Measurements from ENCODE around the gene RAMACL. TPM values are rescaled to one million over a fixed set of nuclear protein-coding genes. Genes with fewer than 3 reads are reported as not detected.

RAMACL gene
- total RNA-seq, 1 donor from 2014 or later = 1.2 TPM

DNA sequence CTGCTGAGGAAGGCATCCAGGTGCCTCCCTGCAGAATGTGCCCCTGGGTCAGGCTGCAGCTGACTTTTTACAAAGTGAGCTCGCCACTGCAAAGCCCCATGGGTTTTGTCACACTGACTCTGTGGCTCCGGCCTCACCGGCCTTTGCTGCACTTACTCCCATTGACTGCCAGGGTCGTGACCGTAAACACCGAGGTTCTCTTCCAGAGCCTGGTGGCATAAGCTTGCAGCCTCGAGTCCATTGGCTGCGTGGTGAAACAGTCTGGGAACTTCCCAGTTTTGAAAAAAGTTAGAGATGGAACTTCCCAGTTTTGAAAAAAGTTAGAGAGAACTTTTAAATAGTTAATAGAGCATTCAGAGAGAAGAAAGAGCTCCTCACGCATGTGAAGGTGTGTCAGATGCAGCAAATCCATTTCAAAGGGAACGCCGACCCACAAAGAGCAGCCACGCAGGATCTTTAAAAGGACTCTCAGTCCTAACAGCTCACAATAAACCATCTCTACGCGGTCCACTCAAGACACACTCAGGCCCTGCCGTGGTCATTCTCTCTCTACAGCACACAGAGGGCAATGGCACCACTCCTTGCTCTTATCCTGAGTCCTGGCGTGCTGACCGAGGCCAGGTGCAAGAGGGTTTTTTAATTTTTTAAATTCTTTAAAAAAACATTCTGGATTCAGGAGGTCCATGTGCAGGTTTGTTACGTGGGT lies 12.8 kb downstream of the RAMACL start:
- DNase-seq = no peak

DNA sequence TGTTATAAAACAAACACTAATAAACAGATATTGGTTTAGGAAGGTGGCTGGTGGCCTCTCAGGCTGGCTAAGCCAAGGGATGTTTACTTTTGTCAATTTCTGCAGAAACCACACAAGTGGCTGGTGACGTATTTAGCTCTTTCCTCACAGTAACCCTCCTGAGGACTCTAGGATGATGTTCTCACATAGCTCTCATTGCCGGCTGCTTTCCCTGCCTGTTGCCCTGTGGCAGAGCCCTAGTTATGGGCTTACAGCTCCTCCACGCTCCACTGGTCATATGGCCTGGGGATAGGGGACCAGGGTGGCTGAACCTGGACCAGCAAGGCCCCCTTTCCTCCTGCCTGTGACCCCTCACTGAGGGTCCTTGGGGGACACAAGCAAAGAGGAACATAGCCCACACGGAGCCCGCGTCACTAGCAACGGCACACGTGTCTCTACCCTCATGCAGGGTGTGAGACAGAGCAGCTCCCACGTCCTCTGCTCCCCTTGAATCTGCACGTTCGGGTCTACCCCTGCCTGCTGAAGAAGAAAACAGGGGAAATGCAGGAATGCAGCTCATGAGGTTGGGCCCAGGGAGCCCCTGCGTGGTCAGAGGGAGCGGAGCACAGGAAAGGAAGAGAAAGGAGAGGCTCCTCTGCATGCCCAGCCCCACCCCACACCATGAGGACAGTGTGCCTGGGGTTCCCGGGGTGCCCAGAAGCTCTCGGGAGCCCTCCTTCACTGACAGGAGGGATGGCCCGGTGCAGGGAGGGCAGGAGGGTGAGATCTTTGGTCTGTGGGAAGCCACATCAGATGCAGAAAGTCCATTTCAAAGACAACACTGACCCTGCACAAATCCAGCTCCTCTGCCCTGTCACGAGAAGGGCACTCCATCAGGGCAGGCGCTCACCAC lies 13.9 kb downstream of the RAMACL start:
- no peak for DNase-seq

DNA sequence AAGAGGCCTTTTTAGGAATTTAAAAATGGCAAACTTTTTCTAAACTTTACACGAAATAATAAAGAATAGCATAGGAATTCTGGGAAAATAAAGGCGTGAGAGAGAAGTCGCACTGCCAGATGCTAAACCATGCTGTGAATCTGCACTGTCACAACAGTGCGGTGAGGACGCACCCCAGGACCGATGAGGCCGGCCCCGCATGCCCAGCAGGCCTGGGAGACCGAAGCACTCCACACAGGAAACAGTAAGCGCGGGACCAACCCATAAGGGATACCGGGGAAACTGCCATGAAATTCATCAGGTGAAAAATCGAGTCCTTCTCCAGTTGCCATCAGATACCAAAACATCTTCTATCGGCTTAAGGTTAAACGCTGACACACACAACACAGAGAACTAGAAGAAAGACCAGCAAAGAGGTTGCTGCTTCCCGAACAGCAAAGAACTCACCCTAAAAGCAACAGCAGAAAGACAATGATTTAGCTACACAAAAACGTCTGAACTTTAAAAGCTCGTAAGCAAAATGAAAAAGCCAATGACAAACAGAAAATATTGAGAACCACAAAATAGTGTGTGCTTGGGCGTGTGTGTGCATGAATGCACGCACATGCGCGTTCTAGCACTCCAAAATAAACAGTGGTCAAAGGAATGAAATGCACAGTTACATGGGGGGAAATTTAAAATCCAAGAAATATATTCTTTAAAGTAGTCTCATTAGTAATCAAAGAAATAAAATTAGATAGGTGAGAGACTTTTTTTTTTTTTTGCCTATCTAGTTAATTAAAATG lies 15.4 kb downstream of the RAMACL start:
- no peak for DNase-seq

DNA sequence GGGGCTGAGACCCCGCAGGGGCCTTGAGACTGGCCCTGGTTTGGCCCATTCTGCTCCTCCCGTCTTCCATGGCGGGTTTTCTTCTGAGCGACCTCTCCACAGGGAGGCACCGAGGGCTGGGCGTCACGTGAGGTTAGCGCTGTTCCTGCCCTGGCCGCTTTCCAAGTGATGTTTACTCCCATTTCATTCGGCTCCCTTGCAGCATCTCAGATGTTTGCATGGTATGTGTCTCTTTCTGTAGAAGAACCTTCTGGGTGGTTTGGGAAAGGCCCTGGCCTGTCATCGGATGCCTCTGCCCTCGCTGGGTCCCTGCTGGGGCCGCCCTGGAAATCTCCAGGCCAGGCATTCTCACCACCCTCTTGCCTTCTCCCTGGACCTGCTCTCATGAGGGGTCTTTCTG lies 17.3 kb downstream of the RAMACL start:
- no peak for DNase-seq

DNA sequence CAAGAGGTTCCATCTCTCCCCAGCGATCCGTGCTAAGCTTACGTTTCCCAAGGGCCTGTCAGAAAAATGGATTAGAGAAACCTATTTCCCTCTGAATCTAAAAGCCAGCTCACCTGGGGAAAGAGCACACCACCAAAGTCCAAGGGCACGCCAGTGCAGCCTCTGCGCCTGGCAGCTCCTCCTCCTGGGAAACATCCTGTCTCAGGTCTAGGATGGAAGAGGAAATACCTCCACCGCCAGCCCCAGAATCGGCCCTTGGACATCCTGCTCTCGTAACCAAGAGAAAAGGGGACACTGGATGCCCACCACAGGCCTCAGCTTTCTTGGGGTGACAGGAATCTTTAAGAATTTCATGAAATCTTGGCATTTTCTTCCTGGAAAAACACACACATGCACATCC lies 18.7 kb downstream of the RAMACL start:
- DNase-seq = no peak

DNA sequence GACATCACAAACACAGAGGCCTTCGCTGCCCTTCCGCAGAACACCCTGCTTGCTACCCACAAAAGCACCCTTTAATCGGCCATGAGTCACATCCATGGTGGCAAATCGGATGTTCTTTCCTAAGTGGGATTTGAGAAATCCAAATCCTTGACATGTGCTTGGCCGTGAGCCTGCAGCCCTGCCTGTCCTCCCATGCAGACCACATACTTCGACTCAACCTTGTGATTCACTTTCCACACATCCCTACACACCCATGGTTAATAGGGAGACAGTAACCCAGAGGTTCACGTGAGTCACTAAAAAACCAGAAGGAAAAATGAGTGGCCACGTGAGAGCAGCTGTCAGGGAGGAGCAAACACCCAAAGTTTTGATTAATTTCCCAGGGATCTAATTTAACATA lies 19.4 kb downstream of the RAMACL start:
- DNase-seq = no peak

DNA sequence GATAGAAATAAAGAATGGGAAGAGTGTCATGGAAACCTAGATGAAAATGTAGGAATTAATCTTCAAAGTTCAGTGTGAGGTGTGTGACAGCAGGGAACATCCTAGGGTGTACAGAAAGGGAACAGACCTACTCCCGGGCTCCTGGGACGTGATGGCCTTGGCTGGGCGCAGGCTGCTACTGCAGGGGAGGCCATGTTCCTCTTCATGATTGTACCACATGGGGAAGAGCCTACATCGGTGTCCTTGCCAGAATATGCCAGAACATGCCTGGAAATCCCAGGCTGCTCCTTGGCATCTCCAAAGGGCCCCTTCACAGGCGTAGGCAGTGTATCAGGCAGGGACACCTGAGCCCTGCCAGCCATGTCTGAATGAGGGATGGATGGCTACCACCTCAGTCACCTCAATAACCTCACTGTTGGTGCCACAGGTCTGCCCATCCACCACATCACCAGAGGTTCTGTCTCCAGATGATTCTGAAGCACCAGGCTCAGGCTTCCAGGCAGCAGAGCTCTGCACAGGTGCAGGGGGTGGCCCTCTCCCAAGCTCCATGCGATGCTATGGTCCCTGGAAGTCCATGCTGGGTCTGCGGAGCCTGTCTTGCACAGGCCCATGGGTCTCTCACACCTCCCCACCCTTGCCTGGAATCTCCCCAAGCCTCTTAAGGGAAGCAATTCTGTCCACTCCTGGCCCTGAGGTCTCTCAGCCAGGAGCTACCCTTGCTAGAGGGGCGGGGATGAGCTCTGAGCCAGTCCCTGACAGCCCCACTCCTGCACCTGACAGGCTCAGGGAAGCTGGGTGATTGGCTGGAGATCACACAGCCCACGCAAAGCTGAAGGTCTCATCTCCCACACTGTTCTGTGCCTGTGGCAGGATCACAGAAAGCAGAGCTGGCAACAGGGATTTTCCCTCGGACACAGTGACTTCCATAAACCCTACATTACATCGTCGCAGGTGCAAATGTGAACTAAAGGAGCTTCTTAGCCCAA lies 20.2 kb downstream of the RAMACL start:
- no peak for DNase-seq

DNA sequence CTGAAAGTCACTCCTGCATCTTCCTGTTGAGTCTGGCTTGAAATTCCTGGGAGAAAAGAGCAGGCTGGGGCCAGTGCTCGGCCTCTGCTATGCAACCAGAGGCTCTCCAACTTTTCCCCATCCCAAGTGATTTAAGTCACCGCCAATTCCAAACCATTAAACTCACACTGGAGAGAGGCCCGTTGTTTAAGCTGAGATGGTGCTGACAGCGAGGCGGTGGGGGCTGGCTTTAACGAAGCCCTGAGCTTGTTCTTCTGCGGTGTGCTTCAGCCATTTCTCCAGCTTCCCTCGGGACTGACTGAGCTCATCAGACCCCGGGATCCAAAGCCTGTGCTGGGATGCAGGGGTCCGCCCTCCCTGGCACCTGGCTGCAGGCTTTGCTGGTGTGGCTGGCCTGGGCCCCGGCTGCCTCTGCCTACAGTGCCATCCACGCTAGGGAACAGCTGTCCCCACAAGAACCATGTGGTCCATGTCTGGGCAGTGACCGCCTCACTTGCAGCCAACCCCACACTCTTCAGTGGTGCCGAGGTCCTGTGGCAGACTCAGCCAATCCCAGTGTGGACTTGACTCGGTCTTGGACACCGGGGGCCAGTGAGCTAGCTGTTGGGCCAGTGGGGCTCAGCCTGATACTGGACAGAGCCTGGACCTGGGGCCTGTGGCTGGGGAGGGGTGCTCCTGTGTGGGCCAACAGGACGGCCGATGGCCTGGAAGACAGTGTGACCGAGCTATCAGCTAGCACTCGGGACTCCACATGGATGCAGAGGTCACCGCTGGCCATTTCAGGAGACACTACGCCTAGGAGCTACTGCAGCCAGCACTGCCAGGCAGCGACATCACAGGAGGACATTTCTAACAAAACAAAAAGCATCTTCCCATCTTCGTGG lies 21.2 kb downstream of the RAMACL start:
- DNase-seq = no peak

DNA sequence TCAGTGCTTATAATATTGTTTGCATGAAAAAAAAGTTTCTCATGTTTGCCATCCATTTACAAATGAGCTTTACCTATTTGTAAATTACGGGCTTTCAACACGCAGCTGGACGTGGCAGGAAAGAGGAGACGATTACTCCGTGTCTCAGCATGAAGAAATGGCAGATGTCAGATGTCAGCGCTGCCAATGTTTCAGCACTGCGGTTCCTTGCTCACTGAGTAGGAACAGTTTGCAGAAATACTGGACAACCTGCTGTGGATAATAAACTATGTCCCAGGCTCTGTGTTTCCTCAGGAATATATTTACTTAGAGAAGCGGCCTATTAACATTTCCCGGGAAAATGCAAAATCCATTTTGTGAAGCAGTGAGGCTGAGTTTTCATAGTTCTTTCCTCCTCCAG lies 22.7 kb downstream of the RAMACL start:
- DNase-seq = no peak

DNA sequence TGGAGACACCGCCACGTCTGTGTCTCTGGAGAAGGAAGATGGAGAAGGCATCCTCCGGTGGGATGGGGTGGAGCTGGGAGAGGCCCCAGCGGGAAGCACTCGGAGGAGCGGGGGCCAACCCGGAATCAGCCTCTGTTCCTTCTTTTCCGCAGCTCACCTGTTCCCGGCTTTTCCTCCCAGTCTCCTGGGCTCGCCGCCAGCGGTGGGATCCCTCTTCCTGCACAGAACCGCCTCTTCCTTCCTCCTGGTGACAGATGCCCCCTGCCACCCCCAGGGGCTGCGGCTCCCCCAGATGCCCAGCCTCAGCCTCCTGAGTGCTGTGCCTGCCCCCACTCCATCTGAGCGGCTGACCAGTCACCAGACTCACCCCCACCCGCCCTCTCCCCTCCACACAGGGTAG lies 23.3 kb downstream of the RAMACL start:
- no peak for DNase-seq

DNA sequence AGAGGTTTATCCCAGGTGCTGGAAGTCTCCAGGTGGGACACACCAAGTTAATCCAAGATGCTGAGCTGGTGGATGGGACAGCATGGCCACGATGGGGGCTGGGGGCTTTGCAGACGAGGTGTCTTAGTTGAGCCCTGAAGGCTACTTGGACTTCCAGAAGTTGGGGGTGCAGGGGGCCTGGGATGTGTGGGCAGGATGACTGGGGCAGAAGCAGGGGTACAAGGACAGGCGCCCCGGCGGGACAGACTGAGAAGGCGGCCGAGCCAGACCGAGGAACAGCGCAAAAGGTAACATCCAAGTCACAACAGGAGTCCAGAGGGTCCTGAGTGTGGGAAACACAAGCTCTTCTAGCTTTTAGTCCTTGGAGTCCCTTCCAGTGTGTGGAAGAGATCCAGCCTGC lies 23.8 kb downstream of the RAMACL start:
- no peak for DNase-seq

DNA sequence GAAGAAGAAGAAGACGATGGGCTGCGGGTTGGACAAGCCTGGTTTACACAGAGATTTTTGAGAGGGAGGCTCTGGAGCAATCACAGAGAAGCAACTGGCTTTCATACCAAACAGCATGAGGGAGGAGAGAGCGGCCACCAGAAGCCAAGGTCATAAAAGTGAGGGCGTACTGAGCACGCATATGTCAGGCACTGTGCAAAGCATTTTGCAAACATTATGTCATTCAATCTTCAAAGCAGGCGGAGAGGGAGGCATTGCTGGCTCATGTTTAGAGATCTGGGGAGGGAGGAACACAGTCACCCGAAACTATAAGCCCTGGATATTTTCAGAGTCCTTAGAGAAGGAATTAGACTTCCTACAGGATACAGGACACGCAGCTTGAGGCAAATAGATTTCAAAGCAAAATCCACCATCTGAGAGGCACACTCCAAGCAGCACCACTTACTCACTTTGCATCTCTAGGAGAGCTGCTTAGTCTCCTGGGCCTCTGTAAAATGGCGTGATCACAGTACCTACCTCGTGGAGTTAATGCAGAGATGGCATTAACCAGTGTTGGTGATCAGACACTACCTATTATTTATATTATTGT lies 24.6 kb downstream of the RAMACL start:
- no peak for DNase-seq

DNA sequence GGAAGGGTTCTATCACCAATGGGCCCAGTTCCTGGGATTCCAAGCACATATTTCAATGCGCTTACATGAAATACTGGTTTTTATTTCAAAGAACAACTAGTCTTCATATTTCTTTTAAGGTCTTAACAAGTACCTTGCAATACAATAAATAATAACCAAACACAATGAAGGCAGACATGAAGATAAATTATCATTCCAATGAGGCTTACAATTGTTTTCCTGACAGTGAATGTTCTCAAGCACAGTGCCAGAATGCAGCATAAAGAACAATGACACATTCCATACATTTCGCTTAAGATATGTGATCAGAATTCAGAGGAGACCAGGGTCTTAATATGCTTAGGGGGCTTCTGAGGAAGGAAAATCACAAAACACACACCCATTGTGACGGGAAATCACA lies 26.3 kb downstream of the RAMACL start:
- DNase-seq = no peak

DNA sequence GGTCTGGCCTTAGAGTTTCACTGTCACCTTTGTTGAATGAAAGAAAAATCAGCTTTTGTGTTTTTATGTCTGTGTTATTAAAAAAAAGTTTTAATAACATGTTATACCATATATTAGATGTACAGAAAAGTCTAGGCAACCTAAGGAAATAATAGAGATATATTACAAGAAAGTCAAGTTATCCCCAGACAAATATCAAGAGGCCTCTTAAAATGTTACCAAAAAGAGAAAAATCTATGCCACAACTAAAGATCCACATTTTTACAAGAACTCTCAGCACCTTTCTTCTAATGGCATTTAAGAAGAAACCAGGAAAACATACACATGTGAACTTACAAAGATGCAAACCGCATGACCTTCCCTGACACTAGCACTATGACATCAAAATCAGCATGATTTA lies 26.8 kb downstream of the RAMACL start:
- DNase-seq = no peak

DNA sequence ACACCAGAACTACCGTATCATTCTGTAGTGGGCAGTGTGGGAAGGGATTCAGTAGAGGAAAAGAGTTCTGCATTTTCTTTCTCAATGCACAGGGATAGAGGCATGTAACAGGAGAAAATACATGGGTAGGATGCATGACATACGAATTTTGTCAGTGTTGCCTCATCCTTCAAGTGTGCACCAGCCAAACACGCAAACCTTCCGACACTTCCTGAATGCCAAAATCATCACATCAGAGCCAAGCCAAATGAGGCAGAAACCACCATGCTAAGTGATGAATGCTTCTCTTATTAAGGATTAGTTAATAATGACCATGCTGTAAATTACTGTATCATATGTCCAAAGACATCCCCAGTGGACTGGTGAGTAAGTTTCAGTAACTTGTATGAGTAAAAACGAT lies 27.3 kb downstream of the RAMACL start:
- DNase-seq = no peak

DNA sequence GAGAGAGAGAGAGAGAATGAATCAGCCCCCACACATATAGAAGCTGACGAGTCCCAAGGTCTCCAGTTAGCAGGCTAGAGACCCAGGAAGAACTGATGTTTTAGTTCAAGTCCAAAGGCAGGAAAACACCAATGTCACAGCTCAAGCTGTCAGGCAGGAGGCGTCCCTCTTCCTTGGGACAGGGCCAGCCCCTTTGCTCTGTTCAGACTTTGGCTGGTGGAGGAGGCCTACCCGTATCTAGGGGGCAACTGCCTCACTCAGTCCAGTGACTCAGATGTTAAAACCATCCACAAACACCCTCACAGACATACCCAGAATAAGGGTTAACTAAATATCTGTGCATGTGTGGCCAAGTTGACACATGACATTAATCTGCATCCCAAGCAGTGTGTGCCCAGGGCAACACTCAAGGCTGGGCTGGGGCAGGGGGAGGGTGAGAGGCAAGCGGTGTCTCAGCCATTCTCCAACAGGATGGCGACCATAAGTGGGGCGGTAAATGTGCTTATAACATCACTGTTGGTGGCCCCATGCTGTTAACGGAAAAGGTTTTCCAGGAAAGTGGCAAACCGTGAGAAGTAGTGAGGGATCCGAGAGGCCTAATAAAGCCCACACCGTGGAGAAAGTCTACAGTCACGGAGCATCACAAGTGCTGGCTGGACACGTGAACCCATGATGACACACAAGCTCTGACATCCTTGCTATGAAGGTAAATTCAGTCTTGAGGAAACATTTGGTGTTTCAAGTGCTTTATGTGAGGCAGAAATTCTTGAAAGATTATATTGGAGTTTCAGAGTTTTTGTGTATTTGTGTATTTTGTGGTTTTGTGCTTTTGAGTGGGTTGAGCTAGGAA lies 28.1 kb downstream of the RAMACL start:
- DNase-seq = no peak

DNA sequence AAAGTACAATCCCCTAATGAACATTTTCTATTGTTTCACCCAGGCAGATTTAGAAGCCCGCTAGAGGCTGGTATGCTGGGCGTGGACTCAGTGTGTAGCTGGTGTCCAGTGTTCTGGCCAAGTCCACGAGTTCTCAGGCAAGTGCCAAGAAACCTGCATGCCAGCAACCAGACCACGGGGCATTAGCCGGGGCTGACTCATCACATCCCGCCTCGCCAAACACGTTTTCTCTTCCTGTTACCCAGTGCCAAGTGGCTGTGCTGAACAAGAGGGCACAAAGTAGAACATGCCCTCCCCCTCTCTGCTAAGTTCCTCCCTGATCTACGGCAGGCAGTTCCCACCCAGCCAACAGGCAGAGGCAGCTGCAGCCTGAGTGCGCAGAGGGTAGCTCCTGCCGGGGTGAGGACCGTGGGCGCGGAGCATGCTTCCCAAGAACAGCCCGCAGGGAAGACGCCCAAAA lies 29.6 kb downstream of the RAMACL start:
- DNase-seq = peak; percentile 88

DNA sequence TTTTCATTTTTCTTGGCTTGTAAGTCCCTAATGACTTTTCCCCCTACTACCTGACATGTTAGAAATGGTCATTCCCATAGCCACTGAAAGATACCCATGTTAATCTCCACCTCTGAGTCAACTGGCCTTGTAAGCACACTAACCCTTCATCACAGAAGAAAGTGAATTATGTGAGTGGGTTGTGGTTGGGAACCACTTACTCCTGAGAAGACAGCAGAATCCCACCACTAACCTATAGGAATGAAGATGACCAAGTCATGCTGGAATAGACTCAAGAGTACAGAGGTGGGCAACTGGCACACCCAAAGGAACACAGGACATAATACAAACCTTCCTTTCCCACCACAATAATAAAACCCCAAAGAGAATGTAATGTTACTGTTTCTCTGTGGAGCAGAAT lies 30.1 kb downstream of the RAMACL start:
- DNase-seq = no peak

DNA sequence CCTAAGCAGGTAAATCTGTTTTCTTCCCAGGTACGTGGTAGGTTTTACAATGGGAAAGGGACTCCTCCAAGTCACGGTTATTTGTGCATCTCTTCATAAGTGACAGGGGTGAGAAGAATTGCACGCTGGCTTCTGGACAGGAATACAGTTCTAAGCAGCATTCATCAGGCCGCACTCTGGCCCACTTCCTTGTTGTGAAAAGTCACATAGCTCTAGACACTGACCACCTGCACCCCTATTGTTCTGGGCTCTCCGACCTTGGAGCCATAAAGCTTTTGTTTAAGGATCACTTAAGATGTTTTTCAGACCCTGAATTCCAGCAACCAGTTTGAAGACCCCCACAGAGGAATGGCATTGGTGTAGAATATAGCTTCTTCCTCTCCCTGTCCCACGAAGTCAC lies 31.4 kb downstream of the RAMACL start:
- no peak for DNase-seq

Measured in occipital lobe (tissue), 2 donors.